GM12892 (cell line): Measurements from ENCODE around the gene CBX2.

Source experiments
- POLR2A ChIP-seq: IDR thresholded peaks from 2 replicates; pipeline ENCODE4 v1.6.1; 2011; ENCODE audit warnings: low read depth, low read length, control low read depth
- TAF1 ChIP-seq: IDR thresholded peaks from 2 replicates; pipeline ENCODE4 v1.6.1; 2011; ENCODE audit warnings: low read depth, mild to moderate bottlenecking, control low read depth, low read length, borderline replicate concordance

DNA sequence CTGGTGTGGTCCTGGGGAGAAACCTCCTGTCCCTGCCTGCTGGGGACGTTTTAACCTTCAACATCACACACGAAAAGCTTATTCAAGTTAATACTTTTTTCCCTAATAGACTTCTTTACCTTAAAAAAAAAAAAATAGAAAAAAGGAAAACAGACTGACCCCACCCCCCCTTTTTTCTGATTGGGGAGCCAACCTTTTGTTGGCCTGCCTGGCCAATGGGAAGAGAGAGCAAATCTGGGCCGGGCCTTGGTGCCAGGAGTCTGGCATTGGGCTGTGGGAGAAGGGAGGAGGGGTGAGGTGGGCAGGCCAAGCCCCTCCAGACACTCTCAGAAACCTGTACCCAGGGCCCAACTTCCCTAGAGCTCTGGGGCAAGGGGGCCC lies 16.0 kb downstream of the CBX2 start:
- TF ChIP-seq POLR2A = no peak
- no peak for TF ChIP-seq TAF1
